ENCODE data around the gene TP53I13. TPM values are rescaled to one million over a fixed set of nuclear protein-coding genes. Genes with fewer than 3 reads are reported as not detected.

The TP53I13 gene
- total RNA-seq, 1 donor from 2014 or later = 40.1 TPM

Other genes with a start within 250 kb of the TP53I13 start
- 43.0 TPM for gene TAOK1, start 178.3 kb upstream of the TP53I13 start, total RNA-seq
- gene ABHD15, start 1.7 kb upstream of the TP53I13 start, total RNA-seq = 6.4 TPM
- gene GIT1, start 20.9 kb downstream of the TP53I13 start, total RNA-seq = 31.5 TPM
- 8.3 TPM for gene ANKRD13B, start 24.4 kb downstream of the TP53I13 start, total RNA-seq
- 104 TPM for gene CORO6, start 54.2 kb downstream of the TP53I13 start, total RNA-seq

Measured in left ventricle myocardium superior (tissue), 1 donor.